Skeletal muscle satellite cell (primary cell): ENCODE measurements around the gene TMPRSS13.
A peak's percentile ranks its signal among the peaks of the same experiment; 100 is the strongest.

Experiments used
- H3K27me3 ChIP-seq: 2 replicates; pipeline ENCODE4 v1.7.0; 2013; ENCODE audit warnings: low read length; ENCODE audit not compliant: control insufficient read depth, insufficient read depth
- H3K36me3 ChIP-seq: 2 replicates; pipeline ENCODE4 v1.7.0; 2013; ENCODE audit warnings: mild to moderate bottlenecking, control low read depth, low read length; ENCODE audit not compliant: insufficient read depth
- H3K4me1 ChIP-seq: 2 replicates; pipeline ENCODE4 v1.7.0; 2013; ENCODE audit warnings: low read length; ENCODE audit not compliant: control insufficient read depth, insufficient read depth
- H3K4me2 ChIP-seq: 2 replicates; pipeline ENCODE4 v1.7.0; 2013; ENCODE audit warnings: mild to moderate bottlenecking, low read length
- H3K4me3 ChIP-seq: 2 replicates; pipeline ENCODE4 v1.7.0; 2013; ENCODE audit warnings: low read length
- H3K9ac ChIP-seq: 2 replicates; pipeline ENCODE4 v1.7.0; 2013; ENCODE audit warnings: mild to moderate bottlenecking, low read depth, low read length, moderate library complexity
- H3K9me3 ChIP-seq: replicated peaks from 2 replicates; pipeline ENCODE4 v1.7.0; 2013; ENCODE audit warnings: mild to moderate bottlenecking, control low read depth, low read length

Gene TMPRSS13

DNA sequence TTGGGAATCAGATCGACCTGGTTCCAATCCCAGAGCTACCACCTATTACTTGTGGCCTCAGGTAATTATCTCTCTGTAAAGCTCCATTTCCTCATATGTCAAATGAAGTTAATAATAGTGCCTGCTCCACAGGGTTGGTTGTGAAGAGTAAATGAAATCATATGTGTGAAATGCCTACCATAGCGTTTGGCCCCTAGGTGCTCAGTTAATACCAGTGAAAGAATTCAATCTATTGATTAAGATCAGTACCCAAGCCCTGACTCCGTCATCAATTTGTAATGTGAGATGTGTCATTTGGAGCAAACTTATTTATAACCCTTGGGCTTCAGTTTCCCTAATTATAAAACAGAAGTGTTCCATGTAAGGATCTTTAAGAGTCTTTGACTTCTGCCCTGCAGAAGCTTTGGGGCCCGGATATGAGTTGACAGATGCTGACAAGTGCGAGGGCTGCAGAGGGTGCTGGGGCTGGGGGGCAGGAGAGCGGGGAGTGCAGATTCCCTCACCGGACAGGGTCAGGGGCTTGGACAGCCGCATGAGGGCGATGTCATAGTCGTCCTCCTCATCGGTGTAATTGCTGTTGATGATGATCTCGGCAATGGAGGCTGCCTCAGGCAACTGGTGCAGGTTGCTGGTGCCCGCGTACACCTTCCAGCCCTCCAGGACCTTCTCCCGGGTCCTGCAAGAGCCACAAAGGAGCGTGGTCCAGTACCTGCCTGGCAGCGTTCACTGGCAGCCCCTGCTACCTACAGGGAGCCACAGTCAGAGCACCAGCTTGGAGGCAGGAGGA is 20.9 kb downstream of the TMPRSS13 start:
- peaks cover 3% of the 10 kb centered on the region for H3K4me1 ChIP-seq
- H3K4me3 ChIP-seq: no peak overlapping the region
- H3K36me3 ChIP-seq: no peaks in the 10 kb centered on the region
- peaks cover 4% of the 10 kb centered on the region for H3K27me3 ChIP-seq
- H3K9me3 ChIP-seq: no peaks in the 10 kb centered on the region
- H3K9ac ChIP-seq: no peak overlapping the region
- H3K4me2 ChIP-seq: no peak overlapping the region

DNA sequence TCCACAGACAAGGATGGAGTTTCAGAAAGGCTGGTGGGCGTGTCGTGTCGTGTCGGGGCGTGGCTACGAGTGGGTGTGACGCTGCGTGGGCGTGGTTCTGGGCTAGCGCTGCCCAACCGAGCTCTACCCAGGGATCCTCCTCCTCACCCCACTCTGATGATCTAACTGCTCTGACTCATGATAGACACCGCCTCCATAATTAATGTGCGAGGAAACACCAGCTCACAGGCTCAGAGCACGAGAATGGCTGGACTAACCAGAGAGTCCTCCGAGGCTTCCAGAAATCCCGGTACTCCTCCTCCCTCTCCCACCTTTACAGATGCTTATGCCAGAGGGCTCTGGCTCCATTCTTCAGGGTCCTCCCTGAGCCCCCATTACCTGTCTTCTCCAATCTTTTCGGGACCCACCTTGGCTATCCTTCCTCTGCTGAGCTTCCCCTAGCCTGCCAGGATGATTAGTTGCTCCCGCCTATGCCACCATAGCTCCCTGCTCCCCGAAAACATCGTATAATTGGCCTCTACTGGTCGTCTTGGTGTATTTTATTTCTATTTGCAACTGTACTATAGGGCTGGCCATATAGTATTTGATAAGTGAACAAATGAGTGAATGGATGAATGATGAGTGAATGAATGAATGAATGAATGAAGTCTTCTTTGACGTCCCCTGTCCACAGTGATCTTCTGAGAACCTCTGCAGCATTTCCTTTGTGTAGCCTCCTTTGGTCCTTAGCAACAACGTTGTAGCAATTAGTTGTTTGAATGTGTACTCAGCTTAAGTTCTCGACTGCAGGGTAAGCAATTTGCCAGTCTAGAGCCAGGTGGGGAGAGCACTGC is 21.7 kb downstream of the TMPRSS13 start:
- Histone ChIP-seq H3K4me3 (no peak overlapping the region), H3K27me3 (peaks cover 4% of the 10 kb centered on the region), H3K9ac (no peak overlapping the region), H3K4me1 (peaks cover 3% of the 10 kb centered on the region), H3K36me3 (no peaks in the 10 kb centered on the region), H3K4me2 (peak overlapping the region; percentile 49), H3K9me3 (no peaks in the 10 kb centered on the region)

DNA sequence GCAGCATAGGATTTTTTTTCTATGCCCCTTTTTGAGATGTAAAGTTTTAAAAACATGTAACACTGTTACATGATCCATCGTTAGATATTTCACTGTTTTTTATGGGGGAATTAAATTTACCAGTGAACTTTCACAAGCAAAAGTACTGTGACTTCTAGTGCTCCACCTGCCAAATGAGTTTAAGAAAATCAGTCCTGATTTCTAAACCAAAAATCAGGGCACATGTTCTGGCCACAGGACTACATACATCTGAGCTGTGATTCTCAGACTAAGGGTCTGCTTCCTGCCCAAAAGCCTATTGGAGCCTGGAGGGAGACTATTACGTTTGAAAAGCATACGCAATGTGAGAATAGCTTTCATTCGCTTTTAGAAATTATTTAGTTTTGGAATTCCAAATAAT is 22.5 kb downstream of the TMPRSS13 start:
- Histone ChIP-seq H3K4me2 (no peak overlapping the region), H3K4me3 (no peak overlapping the region), H3K9ac (no peak overlapping the region), H3K4me1 (peaks cover 3% of the 10 kb centered on the region), H3K9me3 (no peaks in the 10 kb centered on the region), H3K27me3 (peaks cover 6% of the 10 kb centered on the region), H3K36me3 (no peaks in the 10 kb centered on the region)

DNA sequence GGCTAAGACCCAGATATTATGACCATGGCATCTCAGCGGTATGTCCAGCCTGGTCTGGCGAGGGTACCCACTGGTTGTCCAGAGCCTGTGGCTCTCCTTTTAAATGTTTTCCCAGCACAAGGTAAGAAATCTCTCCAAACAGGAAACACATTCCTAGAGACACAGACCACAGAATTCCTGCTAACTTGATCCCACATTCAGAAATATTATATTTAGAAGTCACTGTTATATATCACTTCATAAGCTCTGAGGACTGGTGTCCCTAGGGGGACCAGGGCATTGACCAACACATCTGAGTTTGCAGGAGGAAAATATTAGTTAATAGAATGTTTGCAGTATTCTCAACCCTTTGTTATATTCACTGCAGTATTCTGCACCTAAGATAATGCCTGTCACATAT is 23.1 kb downstream of the TMPRSS13 start:
- Histone ChIP-seq H3K36me3 (no peaks in the 10 kb centered on the region), H3K27me3 (peaks cover 6% of the 10 kb centered on the region), H3K9ac (no peak overlapping the region), H3K4me2 (no peak overlapping the region), H3K4me1 (peaks cover 3% of the 10 kb centered on the region), H3K9me3 (no peaks in the 10 kb centered on the region), H3K4me3 (no peak overlapping the region)

DNA sequence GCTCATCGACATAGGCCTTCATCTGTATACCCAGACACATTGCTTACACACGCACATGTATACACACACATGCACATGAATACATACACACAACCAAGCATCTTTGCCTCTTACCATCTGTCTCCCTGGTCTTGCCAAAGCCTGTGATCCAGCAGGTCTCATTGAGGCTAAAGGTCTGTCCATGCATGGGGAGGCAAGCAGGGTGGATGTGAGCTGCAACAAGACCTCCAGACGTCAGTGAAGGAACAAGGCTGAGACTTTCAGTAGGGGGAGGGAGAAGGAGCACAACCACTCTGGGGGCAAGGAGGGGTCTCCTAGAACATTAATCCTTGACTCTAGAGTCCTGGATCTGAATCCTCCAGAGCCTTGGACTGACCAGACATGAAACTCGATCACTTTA is 23.7 kb downstream of the TMPRSS13 start:
- no peaks in the 10 kb centered on the region for H3K9me3 ChIP-seq
- H3K4me3 ChIP-seq: no peak overlapping the region
- H3K36me3 ChIP-seq: no peaks in the 10 kb centered on the region
- no peak overlapping the region for H3K4me2 ChIP-seq
- H3K9ac ChIP-seq: no peak overlapping the region
- H3K4me1 ChIP-seq: peaks cover 3% of the 10 kb centered on the region
- peaks cover 6% of the 10 kb centered on the region for H3K27me3 ChIP-seq

DNA sequence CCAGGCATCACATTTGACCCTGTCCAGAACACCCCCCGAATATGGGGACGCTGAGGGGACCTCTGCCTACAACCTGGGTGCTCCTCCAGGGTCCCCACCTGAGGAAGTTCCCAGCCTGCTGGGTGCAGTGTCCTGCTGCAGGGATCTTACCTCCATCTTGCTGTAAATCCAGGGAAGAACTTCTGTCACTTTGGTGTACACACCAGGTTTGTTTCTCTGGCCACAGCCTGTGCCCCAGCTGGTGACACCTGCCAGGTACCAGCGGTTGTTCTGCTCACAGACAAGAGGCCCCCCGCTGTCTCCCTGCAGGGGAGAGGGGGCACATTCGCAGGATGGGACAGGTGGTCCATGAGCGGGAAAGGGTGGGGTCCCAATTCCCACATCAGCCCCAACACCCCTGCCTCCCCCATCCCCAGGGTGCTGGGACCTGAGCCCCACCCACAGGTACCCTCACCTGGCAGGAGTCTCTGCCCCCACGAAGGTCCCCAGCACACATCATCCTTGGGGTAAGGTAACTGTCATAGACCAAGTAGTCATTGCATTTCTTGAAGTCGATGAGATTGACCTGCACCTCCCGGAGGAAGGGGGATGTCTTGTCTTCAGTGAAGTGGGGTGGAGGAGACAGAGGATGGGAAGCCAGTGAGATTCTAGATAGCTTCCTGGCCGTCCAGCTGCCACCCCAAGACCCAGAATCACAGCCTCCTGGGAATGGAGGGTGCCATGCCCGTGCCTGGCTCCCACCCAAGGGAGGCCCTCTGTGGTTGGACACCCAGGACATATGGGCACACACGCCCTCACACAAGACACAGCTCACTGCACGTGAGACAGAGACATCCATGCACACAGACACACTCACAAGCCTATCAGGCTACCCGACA is 25.5 kb downstream of the TMPRSS13 start:
- H3K4me1 ChIP-seq: peaks cover 3% of the 10 kb centered on the region
- peaks cover 10% of the 10 kb centered on the region for H3K27me3 ChIP-seq
- H3K36me3 ChIP-seq: no peaks in the 10 kb centered on the region
- no peaks in the 10 kb centered on the region for H3K9me3 ChIP-seq
- H3K9ac ChIP-seq: no peak overlapping the region
- H3K4me2 ChIP-seq: no peak overlapping the region
- H3K4me3 ChIP-seq: no peak overlapping the region

DNA sequence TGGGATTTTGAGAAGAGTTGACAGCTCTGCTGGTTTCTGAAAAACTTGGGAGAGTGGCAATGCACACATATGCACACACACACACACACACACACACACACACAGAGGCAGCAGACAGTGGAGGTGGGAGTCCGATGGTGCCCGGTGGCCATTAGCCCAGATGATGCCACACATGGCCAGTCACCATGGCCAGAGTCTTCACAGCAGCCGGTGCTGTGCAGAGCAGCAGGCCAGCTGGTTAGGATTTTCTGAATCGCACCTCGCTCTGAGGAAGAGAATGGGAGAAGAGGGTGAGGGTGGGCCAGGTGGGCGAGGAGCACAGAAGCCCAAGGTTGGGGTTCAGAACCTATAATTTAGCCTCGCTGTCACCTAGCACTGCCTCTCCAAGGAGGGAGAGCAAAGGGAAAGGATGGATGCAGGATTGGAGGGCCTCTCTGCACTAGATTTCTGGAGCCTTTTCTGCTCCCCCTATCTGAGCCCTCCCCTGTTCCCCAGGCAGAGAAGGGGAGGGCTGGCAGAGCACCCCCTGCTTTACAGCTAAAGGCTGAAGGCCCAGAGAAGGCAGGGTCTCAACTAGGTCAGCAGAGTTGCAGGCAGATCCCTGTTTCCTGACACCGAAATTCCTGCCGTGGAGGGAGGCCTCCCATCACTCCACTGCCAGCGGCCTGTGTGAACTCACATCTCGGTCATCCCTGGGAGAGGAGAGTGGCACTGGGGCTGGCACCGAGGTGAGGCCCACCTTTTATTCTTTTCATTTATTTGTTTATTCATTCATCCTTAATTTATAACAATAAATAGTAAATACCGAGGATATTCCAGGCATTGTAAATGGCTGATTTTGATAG is 27.0 kb downstream of the TMPRSS13 start:
- Histone ChIP-seq H3K4me2 (no peak overlapping the region), H3K27me3 (peaks cover 13% of the 10 kb centered on the region), H3K4me1 (no peaks in the 10 kb centered on the region), H3K4me3 (no peak overlapping the region), H3K9ac (no peak overlapping the region), H3K9me3 (no peaks in the 10 kb centered on the region), H3K36me3 (no peaks in the 10 kb centered on the region)

DNA sequence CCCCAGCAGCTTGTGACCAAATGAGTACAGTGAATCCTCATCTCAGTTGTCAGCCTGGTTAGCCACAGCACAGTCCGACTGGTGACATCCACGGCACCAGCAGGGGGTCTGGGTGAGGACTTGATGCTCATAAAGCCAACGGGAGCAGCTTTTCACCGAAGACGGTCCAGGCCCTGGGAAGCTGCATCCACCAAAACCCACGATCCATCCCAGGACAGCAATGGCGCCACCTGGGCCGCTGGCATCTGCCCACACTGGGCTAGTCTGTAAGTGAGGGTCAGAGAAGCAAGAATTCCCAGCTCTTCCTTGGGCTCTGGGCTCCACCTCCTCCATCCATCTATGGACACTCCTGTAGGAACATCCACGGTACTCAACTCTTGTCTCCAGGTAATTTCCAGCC is 27.6 kb downstream of the TMPRSS13 start:
- Histone ChIP-seq H3K27me3 (peaks cover 19% of the 10 kb centered on the region), H3K4me2 (no peak overlapping the region), H3K9me3 (no peaks in the 10 kb centered on the region), H3K4me3 (no peak overlapping the region), H3K4me1 (no peaks in the 10 kb centered on the region), H3K9ac (no peak overlapping the region), H3K36me3 (no peaks in the 10 kb centered on the region)

DNA sequence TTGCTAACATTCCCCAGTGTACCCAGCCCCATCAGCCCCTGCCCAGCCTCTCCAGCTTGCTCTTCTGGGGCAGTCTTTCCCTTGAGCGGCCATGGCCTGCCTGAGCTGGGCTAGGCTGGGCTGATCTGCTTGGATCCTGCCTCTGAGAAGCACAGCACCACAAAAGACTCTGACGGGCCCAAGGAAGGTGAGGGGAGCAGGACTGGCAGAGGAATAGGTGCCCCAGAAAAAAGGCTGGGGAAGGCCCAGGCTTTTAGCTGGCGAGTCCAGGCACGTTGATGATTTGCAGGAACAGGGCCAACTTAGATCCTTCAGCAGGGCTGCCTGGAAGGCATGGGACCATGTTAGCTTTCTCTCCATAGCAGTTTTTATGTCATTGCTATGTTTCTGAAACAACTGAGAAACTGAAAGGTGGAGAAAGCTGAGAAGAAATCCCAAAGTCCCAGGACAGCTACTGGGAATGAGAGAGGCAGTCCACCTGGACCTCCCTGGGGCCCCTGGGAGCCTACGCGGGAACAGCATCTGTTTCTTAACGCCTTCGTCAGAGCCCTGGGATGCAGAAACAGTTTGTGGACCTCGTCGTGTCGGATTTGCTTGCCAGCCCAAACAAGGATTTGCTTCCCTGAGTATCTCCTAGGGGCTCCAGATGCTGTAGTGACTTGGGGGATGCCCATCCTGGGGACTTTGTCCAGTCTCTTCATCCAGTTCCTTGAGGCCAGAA is 28.3 kb downstream of the TMPRSS13 start:
- H3K4me2 ChIP-seq: no peak overlapping the region
- H3K9ac ChIP-seq: no peak overlapping the region
- H3K9me3 ChIP-seq: no peaks in the 10 kb centered on the region
- H3K36me3 ChIP-seq: no peaks in the 10 kb centered on the region
- H3K4me3 ChIP-seq: no peak overlapping the region
- H3K27me3 ChIP-seq: peaks cover 19% of the 10 kb centered on the region
- no peaks in the 10 kb centered on the region for H3K4me1 ChIP-seq

DNA sequence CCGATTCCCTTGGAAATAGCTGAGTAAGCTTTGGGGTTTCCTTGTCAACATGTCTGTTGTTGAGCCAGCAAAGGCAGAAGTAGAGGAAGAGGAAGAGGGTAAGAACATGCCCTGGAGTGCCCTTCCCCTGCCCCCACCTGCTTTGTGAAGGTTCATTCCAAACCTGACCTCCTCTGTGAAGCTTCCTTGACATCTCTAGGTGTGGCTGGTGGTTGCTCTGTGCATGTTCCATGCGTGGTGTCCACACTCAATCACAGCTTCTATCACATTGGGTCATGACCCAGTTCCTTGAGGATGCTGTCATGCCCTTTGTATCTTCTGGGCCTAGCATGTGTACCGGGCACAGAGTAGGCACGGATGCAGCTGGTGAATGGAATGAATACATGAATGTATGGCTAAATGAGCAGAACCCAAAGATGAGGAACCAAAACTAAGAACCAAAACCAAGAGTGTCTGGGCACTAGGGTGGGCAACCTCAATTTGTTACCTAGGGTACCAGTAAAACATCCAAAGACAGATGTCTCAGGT is 29.0 kb downstream of the TMPRSS13 start:
- no peak overlapping the region for H3K9ac ChIP-seq
- H3K4me1 ChIP-seq: no peaks in the 10 kb centered on the region
- no peaks in the 10 kb centered on the region for H3K9me3 ChIP-seq
- H3K36me3 ChIP-seq: no peaks in the 10 kb centered on the region
- H3K27me3 ChIP-seq: peaks cover 19% of the 10 kb centered on the region
- no peak overlapping the region for H3K4me3 ChIP-seq
- no peak overlapping the region for H3K4me2 ChIP-seq
